Loucy (cell line): Measurements from ENCODE around the gene DDX42.

Experiments used
- H2AFZ ChIP-seq: fragments of 200-600 bp; sonication (generic); 2 replicates; pipeline ENCODE4 v1.6.0; 2016; ENCODE audit warnings: antibody characterized with exemption, mild to moderate bottlenecking, low read length, moderate library complexity
- H3F3A ChIP-seq: fragments of 200-600 bp; 2 replicates; pipeline ENCODE4 v1.6.0; 2016; ENCODE audit warnings: antibody characterized with exemption, low read depth, mild to moderate bottlenecking
- H3K27me3 ChIP-seq: fragments of 200-600 bp; sonication (generic); 2 replicates; pipeline ENCODE4 v1.6.1; 2014; ENCODE audit warnings: low read length, mild to moderate bottlenecking; ENCODE audit not compliant: insufficient read depth, poor library complexity, severe bottlenecking
- H3K36me3 ChIP-seq: fragments of 200-600 bp; sonication (generic); 2 replicates; pipeline ENCODE4 v1.6.1; 2016; ENCODE audit warnings: low read length; ENCODE audit not compliant: insufficient read depth
- H3K4me1 ChIP-seq: fragments of 200-600 bp; sonication (generic); 2 replicates; pipeline ENCODE4 v1.5.1; 2014; ENCODE audit warnings: low read length, mild to moderate bottlenecking; ENCODE audit not compliant: insufficient read depth, poor library complexity, severe bottlenecking
- H3K4me2 ChIP-seq: fragments of 200-600 bp; sonication (generic); 2 replicates; pipeline ENCODE4 v1.6.0; 2014; ENCODE audit warnings: antibody characterized with exemption, low read length, low read depth, mild to moderate bottlenecking; ENCODE audit not compliant: poor library complexity, severe bottlenecking
- H3K4me3 ChIP-seq: fragments of 200-600 bp; sonication (generic); 2 replicates; pipeline ENCODE4 v1.5.1; 2014; ENCODE audit warnings: low read length, mild to moderate bottlenecking, mixed read lengths; ENCODE audit not compliant: poor library complexity, severe bottlenecking
- H3K79me2 ChIP-seq: fragments of 200-600 bp; sonication (generic); 2 replicates; pipeline ENCODE4 v1.6.1; 2014; ENCODE audit warnings: low read length; ENCODE audit not compliant: insufficient read depth
- H3K9ac ChIP-seq: fragments of 200-600 bp; sonication (generic); 2 replicates; pipeline ENCODE4 v1.6.0; 2014; ENCODE audit warnings: mild to moderate bottlenecking, low read depth, low read length, moderate library complexity; ENCODE audit not compliant: poor library complexity, severe bottlenecking
- H3K9me2 ChIP-seq: fragments of 200-600 bp; sonication (generic); replicated peaks from 2 replicates; pipeline ENCODE4 v1.6.1; 2016; ENCODE audit warnings: low read depth, low read length, mixed read lengths
- H3K9me3 ChIP-seq: fragments of 200-600 bp; sonication (generic); 2 replicates; pipeline ENCODE4 v1.6.1; 2014; ENCODE audit warnings: mild to moderate bottlenecking, antibody characterized with exemption, low read length, low read depth; ENCODE audit not compliant: insufficient read depth
- H4K20me1 ChIP-seq: fragments of 200-600 bp; sonication (generic); 2 replicates; pipeline ENCODE4 v1.6.0; 2014; ENCODE audit warnings: antibody characterized with exemption, low read length, mild to moderate bottlenecking; ENCODE audit not compliant: insufficient read depth, poor library complexity, severe bottlenecking
- EZH2phosphoT487 ChIP-seq: fragments of 200-600 bp; IDR thresholded peaks from 2 replicates; pipeline ENCODE4 v1.6.1; 2018; ENCODE audit warnings: antibody characterized with exemption, mild to moderate bottlenecking, moderate library complexity, borderline replicate concordance
- TF ChIP-seq, protein P1 (sequence below): fragments of 200-600 bp; sonication (generic); conservative IDR thresholded peaks from 2 replicates; pipeline ENCODE4 v1.5.1; 2014; ENCODE audit warnings: mild to moderate bottlenecking, antibody characterized with exemption, low read length

The DDX42 gene

DNA sequence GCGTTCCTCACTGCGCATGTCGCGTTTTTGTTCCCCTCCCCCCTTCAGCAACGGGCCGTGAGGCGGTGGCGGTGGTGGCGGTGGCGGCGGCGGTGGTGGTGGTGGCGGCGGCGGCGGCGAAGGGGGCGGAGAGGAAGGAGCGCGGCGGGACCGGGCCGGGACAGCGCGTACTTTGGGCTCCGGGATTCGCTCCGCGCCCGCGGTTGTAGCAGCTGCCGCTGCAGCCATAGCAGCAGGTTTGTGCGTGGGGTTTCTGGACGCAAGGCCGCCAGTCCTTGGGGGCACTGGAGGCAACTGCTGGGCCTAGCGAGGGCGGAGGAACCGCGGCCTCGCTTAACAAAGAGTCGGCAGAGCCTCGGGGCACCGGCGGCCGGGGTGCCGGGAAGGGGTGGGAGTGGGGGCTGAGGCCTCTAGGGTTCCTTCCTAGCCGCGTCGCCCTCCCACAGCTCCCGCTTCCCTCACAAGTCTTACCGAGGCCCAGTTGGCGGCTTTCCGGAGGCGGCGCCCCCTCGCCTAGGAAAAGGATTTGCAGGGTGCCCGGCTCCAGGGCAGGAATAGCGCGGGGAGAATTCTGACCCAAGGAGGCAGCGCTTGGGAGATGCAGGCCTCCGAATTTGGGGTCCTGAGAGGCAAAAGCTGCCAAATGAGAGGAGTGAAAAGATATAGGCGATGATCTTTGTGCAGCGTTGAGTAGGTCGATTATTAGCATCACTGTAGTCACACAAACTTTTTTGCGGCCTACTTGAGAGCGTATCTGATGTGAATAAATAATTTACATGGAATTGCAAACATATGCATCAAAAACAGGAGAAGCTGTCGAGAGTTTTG, at the start of gene DDX42:
Gene DDX42 (plus strand): TSS at position 30 of the 828 bp plus-strand sequence. CDS start 12,880 bp downstream, outside the sequence.
- Histone ChIP-seq H3K4me3 (peak within 1 kb of the TSS; percentile 92), H4K20me1 (peaks cover 73% of the 10 kb centered on the region), H3K9me2 (no peaks in the 10 kb centered on the region), H3K9ac (peak within 1 kb of the TSS; percentile 96), H3K36me3 (peaks cover 5% of the 10 kb centered on the region; the same call in 1 of the 2 replicates), H3F3A (0 out of 2 replicates have a peak, but pooled peaks cover 4% of the 10 kb centered on the region), H2AFZ (peak within 1 kb of the TSS; percentile 86), H3K79me2 (peaks cover 92% of the 10 kb centered on the region), H3K27me3 (no peaks in the 10 kb centered on the region), H3K9me3 (no peaks in the 10 kb centered on the region), H3K4me1 (peaks cover 56% of the 10 kb centered on the region), H3K4me2 (peak within 1 kb of the TSS; percentile 98)
- TF ChIP-seq, protein P1, sequence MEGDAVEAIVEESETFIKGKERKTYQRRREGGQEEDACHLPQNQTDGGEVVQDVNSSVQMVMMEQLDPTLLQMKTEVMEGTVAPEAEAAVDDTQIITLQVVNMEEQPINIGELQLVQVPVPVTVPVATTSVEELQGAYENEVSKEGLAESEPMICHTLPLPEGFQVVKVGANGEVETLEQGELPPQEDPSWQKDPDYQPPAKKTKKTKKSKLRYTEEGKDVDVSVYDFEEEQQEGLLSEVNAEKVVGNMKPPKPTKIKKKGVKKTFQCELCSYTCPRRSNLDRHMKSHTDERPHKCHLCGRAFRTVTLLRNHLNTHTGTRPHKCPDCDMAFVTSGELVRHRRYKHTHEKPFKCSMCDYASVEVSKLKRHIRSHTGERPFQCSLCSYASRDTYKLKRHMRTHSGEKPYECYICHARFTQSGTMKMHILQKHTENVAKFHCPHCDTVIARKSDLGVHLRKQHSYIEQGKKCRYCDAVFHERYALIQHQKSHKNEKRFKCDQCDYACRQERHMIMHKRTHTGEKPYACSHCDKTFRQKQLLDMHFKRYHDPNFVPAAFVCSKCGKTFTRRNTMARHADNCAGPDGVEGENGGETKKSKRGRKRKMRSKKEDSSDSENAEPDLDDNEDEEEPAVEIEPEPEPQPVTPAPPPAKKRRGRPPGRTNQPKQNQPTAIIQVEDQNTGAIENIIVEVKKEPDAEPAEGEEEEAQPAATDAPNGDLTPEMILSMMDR, result no peak
- TF ChIP-seq EZH2phosphoT487, result no peak

GRCh38 chr17:63735691-63736090, 38.3 kb upstream of the DDX42 start:
- Histone ChIP-seq H3K4me2 (no peak overlapping the region), H3K4me1 (peaks cover 3% of the 10 kb centered on the region)

GRCh38 chr17:63740464-63741142, 33.4 kb upstream of the DDX42 start:
- Histone ChIP-seq H3K79me2 (peaks cover 19% of the 10 kb centered on the region), H3K9ac (peak overlapping the region; percentile 99), H3K4me3 (peak overlapping the region; percentile 97), H3K27me3 (no peaks in the 10 kb centered on the region), H3K9me3 (no peaks in the 10 kb centered on the region), H3K9me2 (no peaks in the 10 kb centered on the region), H3F3A (peaks cover 8% of the 10 kb centered on the region), H3K36me3 (peaks cover 2% of the 10 kb centered on the region; the same call in 1 of the 2 replicates), H3K4me1 (peaks cover 16% of the 10 kb centered on the region), H4K20me1 (no peaks in the 10 kb centered on the region), H2AFZ (peak overlapping the region; percentile 90), H3K4me2 (peak overlapping the region; percentile 91)
- TF ChIP-seq EZH2phosphoT487, result no peak
- TF ChIP-seq, protein P1, result no peak

More at GRCh38 chr17:63735691-63736090, 38.3 kb upstream of the DDX42 start:
- H3F3A ChIP-seq, result no peaks in the 10 kb centered on the region
- no peaks in the 10 kb centered on the region for H3K36me3 ChIP-seq
- H3K4me3 ChIP-seq, result no peak overlapping the region
- no peak overlapping the region for H3K9ac ChIP-seq
- H3K9me2 ChIP-seq, result no peaks in the 10 kb centered on the region
- no peaks in the 10 kb centered on the region for H4K20me1 ChIP-seq
- no peak for TF ChIP-seq EZH2phosphoT487
- TF ChIP-seq, protein P1, result no peak
- H2AFZ ChIP-seq, result no peak overlapping the region
- peaks cover 12% of the 10 kb centered on the region for H3K79me2 ChIP-seq
- H3K27me3 ChIP-seq, result no peaks in the 10 kb centered on the region
- no peaks in the 10 kb centered on the region for H3K9me3 ChIP-seq
